ENCODE data around the gene ADAM19.

The ADAM19 gene

DNA sequence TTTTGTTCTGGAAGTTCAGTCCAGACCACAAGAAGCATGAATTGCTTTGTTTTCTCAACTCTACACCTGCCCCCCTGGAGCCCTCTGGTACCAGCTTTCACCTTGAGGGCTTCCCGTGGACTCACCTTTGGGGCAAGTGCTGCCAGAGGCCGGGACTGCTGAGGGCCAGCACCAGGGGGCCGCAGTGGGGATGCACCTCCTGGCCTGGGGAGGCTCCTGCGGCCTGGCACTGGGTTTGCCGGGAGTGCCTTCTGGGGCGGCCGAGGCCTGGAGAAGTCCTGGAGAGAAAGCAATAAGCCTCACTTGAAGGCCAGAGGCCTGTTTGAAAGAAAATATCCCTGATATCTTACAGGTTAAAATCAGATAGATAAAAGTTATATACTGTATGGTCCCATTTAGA, 93.9 kb downstream of the ADAM19 start:
- DNase-seq: no peak

DNA sequence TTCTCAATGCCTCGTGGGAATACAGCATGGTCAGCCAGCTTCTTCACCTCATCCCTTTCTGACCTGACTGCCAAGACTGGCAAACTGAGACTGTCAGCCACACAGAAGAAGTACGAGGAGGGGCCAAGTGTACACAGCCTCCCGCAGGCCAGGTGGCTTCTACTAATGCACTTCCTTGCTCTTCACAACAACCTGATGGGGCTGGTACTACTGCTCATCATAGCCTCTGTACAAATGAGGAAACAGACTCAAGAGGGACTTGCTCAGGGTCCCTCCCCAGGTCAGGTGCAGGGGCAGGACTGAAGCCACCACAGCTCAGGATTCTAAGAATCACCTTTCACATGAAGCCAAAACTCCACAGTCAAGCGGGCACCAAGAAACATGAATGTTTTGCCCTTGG, 94.3 kb downstream of the ADAM19 start:
- no peak for DNase-seq

DNA sequence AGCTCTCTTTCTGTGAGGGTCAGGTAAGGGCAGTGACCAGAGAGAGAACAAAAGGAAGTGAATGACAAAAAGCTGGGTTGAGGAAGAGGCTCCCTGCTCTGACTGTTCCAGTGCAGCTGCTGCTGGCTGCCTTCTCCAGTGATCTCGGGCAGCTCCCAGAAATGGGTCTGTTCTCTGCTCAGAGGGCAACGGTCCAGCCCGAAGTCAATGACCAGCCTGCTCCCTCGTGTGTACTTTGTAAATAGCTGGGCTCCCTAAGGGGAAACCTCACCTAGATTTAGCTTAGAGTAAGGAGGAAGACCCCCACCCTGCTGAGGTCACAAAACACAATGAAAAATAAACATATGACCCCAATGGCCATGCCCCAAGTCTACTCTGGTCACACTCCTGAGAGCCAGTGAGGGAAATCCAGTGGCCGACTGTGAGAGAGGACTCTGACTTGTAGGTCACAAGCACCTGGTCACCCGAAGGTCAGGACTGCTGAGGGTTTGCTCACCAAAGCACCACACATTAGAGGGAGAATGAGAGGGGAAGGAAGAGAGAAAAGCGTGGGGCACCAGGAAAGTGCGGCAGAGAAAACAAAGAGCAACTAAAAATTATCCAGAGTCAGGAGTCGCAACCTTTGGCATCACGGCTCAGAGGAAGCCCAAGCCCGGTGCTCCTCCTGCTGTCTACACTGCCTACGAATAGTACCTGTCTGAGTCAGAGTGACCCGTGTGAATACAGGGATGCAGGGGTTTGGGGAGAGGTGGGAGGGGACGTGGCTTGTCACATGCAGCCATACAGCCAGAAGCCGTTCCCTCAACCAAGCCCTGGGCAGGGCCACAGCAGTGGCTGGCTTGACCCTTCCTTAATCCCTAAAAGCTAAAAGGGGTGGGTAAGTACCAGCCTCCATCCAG, 95.7 kb downstream of the ADAM19 start:
- DNase-seq: no peak

DNA sequence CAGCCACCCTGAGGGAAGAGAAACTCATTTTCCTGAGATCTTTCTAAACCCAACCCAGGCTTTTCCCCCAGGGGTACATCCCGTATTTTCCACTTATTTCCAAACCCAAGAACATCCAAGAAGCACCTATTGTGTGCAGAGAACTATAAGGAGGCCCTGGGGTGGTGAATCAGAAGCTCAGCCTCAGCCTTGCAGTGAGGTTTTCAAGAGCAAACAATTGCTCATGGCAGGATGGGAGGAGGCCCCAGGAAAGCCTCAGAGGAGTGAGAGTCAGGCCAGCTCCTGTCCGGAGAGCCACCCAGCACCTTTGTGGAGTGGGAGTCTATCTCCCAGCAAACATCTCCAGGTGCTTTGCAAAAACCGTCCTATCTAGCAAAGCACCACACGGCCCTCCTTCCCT, 96.4 kb downstream of the ADAM19 start:
- no peak for DNase-seq

DNA sequence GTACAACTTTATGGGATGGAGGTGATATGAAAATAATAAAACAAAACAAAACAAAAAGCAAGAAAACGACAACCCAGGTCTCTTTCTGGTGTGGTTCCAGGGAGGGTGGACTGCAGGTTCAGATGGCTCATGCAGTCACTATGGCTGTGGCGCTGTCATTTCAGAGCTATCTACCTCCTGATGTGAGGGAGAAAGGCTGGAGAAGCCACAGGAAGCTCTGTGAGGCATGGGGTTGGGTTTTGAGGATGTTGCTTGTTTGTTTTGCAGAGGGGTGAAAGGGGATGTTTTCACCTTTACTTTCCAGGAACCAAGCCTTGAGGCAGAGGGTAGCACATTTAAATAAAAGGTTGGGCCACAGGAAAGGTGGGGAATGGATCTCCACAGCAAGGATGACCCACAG, 96.8 kb downstream of the ADAM19 start:
- DNase-seq: no peak

DNA sequence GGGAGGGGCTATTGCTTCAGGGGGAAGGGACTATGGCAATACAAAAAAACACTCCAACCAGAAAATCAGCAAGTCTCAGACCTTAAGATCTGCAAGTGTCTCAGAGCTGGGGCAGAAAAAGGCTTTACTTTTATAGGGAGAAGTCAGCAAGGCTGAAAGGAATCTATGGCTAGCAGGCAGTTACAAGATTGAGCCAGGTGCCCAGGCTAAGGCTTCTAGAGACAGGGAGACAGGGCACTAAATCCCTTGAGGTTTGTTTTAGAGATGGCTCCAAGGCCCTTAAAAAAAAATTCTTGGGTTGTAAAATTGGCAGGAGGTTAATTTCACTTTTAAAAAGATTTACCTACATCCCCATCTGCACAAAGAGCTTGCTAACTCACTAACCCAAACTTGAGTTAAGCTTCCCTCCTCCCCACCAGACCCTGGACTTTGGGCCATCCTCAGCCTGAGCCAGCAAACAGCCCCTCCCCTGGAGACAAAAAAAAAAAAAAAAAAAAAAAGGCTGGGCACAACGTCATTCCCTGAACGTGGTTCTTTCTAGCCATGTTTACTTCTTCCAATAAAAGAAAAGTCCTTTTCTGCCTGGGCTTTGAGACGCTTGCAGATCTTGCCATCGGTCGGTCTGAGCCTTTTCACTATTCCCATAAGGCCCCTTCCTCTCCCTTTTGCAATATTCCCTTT, 97.6 kb downstream of the ADAM19 start:
- no peak for DNase-seq

DNA sequence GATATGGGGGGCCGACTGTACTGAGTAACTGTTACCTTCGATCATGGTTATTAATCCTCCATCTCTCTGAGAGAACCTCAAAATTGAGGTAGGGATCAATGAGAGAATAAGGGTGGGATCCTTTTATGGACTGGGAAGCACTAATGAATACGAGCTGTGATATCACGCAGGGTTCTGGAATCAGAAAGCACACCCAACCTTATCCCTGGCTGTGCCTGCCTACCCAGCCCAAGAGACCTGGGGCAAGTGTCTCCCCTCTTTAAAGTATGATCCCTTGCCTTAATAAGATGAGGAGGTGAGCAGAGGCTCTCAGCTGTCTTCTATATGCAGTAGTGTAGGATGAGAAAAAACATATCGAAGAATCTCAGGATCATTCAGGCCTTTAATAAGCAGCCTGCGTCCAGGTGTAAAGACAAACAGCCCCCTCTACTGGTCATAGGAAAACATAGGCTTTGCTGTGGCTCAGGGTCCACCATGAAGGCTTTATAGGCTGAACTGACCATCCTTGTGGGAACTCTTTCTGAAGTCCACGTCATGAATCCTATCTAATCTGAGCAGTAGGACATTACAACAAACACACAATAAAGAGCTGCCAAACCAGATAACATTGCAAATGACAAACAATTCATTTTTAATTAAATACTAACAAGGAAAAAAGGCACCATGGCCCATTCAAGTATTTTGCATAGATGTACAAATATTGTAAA, 98.7 kb downstream of the ADAM19 start:
- peak; percentile 60 for DNase-seq

DNA sequence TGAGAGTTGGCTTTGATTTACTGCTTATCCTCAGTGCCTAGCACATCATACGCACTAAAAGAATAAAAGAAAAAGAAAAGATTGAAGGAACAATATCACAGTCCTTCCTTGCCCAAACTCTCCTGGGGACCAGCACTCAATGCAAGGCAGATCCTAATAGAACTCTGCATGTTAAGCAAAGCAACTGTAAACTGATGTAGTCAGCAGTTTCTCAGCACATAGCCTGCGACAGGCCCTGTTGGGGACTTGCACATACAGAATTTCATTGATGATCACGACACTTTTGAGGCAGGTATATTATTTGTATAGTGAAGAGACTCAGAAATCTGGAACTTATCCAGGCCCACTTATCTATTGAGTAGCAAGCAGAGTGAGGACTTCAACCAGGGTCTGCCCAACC, 100.1 kb downstream of the ADAM19 start:
- DNase-seq: no peak

DNA sequence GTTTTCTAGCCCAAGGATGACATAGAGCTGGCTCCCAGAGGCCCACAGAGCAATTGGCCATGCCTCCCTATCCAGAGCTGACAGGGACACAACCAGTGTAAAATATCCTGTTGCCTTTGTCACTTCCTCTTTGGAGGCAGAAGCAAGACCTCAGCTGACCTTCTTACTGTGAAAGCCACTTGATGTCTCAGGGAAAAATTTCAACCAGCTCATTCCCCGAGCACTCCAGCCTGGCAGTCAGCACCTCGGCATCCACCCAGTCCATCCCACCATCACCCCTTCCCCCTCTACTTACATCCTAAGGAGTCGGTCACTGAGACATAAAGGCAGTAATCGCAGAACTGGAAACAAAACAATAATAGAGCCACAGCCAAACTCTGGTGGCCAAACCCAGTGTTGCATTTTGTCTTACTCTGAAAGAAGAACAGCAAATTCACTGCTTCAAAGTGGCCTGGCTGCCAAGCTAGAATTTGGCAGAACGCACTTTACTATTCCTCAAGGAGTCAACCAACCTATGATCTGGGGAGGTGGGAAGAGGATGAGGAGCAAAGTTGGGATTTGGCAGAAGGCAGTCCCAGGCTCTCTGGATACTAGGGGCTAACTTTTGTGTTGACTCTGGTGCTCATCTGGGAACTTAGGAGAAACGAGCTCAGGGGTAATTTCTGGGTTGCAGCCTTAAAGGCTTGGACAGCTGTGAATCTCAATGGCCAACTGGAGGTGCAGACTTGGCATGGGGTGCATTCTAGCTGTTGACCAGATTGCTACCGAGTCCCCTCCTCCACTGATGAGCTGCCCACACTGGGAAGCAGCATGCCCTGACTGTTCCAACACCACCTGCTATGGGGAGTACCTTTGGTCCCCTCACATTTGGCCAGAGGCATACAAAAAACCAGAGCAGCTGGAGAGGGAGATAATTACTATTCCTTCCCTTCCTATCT, 101.9 kb downstream of the ADAM19 start:
- no peak for DNase-seq

DNA sequence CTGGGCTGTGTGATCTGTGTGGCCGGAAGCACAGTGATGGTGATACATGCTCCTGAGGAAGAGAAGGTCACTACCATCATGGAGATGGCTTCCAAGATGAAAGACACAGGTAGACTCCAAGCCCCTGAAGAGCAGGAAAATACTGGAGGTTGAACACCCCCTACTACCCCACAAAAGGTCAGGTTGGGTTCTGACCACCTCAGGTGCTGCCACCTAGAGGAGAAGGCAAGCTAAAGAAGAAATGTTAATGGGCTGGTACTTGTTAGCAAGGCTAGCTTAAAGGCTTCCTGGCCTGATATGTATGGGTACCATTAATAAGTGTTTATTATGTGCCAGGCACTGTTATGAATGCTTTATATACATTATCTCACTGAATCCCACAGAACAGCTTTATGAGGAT, 103.9 kb downstream of the ADAM19 start:
- peak; percentile 60 for DNase-seq

DNA sequence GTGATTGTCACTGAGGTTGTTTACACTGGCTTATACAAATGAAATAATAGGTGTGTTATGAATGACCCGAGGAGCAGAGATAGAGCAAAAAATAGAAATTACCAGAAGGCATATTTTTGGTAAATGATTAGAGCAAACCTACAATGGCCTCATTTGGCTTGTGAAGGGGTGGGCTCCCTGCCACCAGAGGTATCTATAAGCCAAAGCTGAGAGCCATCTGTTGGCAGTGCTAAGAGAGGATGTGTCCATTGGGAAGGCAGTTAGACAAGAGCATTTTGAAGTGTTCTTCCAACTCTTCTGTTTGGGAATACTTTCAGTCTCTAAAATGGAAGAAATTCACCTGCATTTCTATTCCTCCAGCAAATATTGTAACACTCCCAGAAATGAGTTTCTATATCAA, 104.9 kb downstream of the ADAM19 start:
- no peak for DNase-seq

DNA sequence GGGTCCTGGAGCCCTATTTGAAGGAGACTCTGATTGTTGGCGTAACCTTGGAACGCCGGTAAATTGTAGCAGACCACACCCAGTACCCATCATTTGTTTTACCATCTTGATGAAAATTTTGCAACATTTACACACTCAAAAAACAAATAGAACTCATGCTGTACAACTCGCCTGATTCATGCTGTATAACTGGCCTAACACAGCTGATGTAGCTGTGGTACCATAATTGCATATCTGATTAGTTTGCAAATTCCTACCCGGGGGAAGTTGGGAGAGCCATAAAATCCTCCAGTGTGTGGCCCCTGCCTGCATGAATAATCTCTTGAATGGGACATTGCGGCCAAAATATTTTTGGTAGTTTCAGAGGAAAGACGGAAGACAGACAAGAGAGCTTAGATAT, 105.9 kb downstream of the ADAM19 start:
- no peak for DNase-seq

DNA sequence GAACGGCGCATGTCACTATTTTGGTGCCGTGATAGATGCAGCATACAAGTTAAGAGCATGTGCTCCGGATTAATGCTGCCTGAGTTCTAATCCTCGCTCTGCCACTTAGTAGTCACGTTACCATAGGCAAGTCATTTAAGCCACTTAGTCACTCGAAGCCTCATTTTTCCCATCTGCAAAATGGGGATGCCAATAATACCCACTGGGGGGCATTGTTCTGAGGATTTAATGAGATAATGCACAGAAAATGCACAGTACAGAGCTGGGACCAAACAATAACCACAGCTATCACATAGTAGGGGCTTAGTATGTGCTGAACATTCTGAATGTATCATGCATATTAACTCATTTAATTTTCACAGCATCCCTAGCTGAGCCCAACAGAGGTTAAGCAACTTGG, 106.5 kb downstream of the ADAM19 start:
- peak; percentile 46 for DNase-seq

DNA sequence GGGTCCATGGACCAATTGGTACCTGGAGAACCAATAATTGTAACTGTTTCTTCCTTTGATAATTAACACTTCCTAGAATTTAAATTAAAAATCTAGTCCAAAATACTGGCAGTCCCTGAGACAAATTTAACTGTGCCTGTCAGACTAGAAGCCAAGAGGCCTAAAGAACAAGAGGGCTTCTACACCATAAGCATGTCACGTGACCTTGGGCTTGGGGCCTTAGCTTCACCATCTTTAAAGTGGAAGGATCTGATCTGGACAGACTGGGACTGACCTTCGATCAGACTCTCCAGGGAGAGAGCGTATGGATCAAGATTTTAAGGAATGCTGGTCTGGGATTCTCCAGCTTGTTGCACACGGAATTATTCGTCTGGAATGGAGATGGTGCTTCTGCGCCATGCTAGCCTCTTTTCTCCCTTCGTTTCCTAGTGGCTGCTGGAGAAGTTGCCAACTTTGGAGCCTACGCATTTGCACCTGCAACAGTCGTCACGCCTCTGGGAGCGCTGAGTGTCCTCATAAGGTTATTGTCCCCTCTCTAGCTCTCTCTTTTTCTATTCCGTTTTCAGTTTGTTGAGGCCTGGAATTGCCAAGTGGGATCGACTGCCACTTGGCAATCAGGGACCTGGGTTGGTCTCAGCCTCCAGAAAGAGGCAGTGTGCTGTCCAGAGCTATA, 107.1 kb downstream of the ADAM19 start:
- DNase-seq: no peak

DNA sequence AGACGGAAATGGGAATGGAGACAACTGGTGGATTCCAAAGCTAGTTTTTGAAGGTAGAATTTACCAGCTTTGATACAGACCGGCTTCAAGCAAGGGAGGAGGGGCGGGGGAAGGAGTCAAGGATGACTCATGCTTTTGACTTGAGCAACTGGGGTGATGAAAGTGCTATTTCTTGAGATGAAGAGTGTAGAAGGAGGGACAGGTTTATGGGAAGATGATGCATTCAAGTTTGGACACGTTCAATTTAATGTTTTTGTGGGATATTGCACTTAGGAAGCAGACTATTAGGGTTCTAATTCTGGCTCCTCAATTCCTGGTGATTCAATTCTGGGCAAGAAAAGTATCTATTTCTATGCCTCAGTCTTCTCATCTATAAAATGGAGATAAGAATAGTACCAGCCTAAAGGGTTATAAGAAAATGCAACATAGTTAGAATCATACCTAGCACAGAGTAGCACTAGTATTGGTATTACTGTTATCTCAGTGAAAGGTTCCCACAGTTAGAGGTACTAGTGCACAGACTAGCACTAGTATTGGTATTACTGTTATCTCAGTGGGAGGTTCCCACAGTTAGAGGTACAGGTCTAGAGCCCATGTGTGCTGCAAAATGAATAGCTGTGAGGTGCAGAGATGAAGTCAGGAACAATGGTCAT, 110.9 kb downstream of the ADAM19 start:
- peak; percentile 89 for DNase-seq

DNA sequence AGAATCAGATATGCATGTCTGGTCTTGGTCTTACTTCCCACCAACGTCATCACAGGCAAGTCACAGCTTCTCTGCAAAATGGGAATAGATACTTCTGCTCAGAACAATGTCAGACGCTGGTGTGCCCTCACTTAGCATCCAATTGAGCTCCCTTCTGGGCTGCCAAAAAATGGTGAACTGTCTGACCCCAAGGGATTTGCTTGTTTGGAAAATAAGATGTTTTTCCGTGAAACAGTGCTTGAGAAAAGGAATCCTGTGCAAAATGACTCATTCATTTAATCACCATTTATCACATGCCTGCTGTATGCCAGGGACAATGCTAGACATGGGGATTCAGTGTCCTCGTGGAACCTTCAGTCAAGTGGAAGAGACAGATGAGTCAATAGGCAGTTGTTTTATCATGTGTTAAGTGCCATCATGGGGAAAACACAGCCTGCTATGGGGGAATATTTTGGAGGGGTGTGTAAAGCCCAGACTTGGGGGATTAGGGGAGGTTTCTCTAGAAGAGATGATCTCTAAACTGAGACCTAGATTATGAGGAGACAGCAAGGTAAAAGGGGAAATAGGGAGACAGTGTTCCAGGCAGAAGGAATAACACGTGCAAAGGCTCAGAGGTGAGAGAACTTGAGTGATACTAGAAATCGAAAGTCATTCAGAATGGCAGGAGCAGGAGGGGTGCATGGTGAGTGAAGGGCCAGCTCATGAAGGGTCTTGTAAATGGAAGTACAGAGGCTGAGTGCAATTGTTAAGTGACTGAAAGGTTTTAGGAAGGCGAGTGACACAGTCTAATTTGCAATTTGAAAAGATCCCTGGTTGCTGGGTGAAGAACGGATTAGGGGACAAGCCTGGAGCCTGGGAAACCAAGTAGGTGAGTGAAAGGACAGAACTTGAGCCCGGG, 111.7 kb downstream of the ADAM19 start:
- DNase-seq: peak; percentile 30

DNA sequence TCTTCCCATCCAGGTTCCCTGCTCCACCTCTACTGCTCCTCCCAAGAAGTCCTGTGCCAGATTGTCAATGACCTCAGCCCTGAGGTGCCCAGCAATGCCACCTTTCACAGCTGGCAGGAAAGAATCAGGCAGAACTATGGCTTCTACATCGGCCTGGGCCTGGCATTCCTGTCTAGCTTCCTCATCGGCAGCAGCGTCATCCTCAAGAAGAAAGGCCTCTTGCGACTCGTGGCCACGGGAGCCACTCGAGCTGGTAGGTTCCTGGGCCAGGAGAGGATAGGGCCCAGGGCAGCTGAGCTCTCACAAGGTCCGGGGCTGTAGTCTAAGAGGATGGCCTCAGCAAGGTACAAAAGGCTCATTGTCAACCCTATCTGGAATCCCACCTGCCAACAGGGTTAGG, 112.5 kb downstream of the ADAM19 start:
- no peak for DNase-seq

DNA sequence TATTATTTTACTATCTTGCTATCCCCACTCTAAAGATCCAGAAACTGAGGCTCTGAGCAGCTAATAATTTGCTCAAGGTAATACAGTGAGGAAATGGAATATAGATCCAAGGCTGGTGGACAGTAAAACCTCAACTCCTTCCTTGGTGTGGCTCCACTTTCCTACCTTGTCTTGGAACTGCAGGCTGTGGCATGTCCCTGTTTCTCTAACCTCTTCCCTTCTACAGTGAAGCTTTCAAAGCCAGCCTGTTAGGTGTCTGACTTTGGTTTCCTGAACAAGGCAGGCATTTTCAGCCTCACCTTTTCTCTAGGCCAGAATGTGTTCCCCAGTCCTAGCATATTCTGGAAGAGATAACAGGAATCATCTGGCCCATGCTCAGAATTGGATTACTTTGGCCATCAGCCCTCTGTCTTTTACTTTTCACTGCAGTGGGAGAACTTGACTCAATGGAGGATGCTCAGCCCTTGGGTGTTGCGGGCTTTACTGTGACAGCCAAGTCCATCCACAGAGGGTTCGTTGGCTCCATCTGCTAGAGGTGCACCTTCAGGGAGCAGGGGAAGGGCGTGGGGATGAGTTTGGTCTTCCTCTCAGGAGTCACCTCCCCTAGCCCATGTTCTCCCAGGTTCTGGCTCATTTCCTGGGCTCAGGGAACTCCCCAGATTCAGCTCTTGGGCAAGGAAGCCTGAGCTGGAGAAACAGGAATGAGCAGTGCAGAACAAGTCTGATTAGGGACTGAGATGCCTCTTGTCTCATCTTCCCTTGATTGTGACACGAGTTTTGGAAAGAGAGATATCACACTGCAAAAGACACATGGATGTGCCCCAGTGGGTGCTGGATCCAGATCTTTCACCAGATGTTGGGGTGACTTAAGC, 114.4 kb downstream of the ADAM19 start:
- no peak for DNase-seq

Data from activated CD4-positive, alpha-beta T cell treated with anti-CD3 and anti-CD28 coated beads, Interleukin-10, Interleukin-2, amounts not matched to agents 100 ng/mL and 50 ng/mL, durations not matched to agents 16 hours and 8 hours (primary cell).